Ovary (tissue), 1 donor: ENCODE data around the gene BANK1.

Source experiments
- EP300 ChIP-seq: sonication (generic); formaldehyde crosslinking; IDR thresholded peaks from one replicate; pipeline ENCODE4 v1.6.1; 2017; ENCODE audit warnings: antibody characterized with exemption
- POLR2A ChIP-seq: fragments of 450-650 bp; IDR thresholded peaks from one replicate; pipeline ENCODE4 v1.6.1; 2017; ENCODE audit warnings: antibody characterized with exemption, mild to moderate bottlenecking, moderate library complexity

- TF ChIP-seq POLR2A (no peak), EP300 (no peak)
Observed at GRCh38 chr4:101944649-101945048, 154.1 kb downstream of the BANK1 start.
